Stomach (tissue), 4 donors: ENCODE results near the gene SLC16A6.
"Not testable (repeated sequence)": the region's sequence is repeated elsewhere in the genome, so short reads cannot be mapped to it uniquely, and the experiment has no call there.

Experiments
- CTCF ChIP-seq, 7 experiments: fragments of 450-650 bp in 4 of 7; fragments of 200-600 bp in 3 of 7; sonication (generic) in 3 of 7; IDR thresholded peaks; one replicate each; pipeline ENCODE4 v1.5.1; 2016 to 2019; ENCODE audit warnings: antibody characterized with exemption in 7 of 7, control low read depth in 2 of 7, mild to moderate bottlenecking in 1 of 7
- EP300 ChIP-seq: sonication (generic); formaldehyde crosslinking; IDR thresholded peaks from one replicate; pipeline ENCODE4 v1.6.1; 2017; ENCODE audit warnings: antibody characterized with exemption

GRCh38 chr17:68219429-68219828, 71.5 kb downstream of the SLC16A6 start:
- TF ChIP-seq CTCF (IDR thresholded peaks at IDR 0.05); EP300: not testable (repeated sequence)
